ENCODE results near the gene ZBTB43. TPM values are rescaled to one million over a fixed set of nuclear protein-coding genes. Genes with fewer than 3 reads are reported as not detected.

Gene ZBTB43
- total RNA-seq, 1 experiment from 2014 or later, result 15.4 TPM

DNA sequence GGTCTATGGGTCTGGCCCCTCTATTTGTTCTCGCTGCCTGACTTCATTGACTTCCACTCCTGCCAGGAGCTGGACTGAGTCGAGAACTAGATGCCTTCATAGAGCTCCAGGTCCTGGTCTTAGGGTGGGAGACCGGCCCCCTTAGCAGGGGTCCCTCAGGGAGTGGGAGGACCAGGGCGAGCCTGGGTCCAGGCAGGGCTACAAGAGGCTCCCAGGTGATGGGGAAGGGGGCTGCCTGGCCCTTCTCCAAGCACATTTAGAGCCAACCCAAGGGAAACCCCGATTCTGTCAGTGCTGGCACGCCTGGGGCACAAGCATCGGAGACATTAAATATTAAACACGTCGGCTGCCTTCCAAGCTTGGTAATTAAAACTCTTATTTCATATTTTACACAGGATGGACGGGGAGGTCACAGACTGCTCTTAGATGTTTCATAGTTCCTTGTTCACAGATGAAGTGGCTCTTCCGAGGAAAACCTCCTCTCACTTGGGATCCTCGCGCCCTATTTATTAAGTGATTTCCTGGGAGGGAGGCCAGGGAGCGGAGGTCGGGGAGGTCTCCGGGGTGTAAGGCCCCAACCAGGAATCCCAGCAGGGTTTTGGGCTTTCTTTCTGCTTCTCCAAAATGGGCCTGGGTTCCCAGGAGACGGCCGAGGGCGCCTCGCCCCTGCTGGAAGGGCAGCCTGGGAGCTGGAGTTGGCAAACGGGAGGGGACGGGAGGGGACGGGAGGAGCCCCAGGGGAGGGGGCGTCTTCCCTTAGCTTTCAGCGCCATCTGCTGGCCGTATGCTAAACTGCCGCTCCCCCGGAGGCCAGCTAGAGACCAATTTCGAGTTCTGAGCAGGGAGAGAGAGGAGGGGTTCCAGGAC is 23.4 kb upstream of the ZBTB43 start:
- Histone ChIP-seq H3K9me2 (ENCODE audit: insufficient read depth) (no peaks in the 10 kb centered on the region), H3K9me3 (ENCODE audit: control insufficient read depth in 1 of 2, insufficient read depth in 1 of 2, low read depth in 1 of 2, low read length in 2 of 2) (no peaks in the 10 kb centered on the region), H3K79me2 (ENCODE audit: insufficient read depth, low read length) (no peaks in the 10 kb centered on the region), H3K4me2 (ENCODE audit: low read length) (peak overlapping the region; percentile 57), H3K4me1 (ENCODE audit: control insufficient read depth in 1 of 2, insufficient read depth in 2 of 2, low read length in 2 of 2) (peaks cover 0 to 9% of the 10 kb centered on the region in 2 experiments; a peak in 2 of 4 replicates), H3K27ac (ENCODE audit: low read depth, low read length) (no peak overlapping the region), H3K9ac (ENCODE audit: low read length) (no peak overlapping the region), H2AFZ (ENCODE audit: low read depth, low read length, poor library complexity, severe bottlenecking) (peak overlapping the region; percentile 79), H3K36me3 (ENCODE audit: control insufficient read depth in 1 of 2, insufficient read depth in 2 of 2, low read length in 2 of 2) (no peaks in the 10 kb centered on the region), H4K20me1 (ENCODE audit: insufficient read depth) (no peaks in the 10 kb centered on the region), H3K27me3 (ENCODE audit: insufficient read depth, low read length) (no peaks in the 10 kb centered on the region), H3K4me3 (replicated peaks in 1 of 2; ENCODE audit: low read depth in 1 of 2, low read length in 2 of 2) (no peak overlapping the region)
- TF ChIP-seq, protein P1, sequence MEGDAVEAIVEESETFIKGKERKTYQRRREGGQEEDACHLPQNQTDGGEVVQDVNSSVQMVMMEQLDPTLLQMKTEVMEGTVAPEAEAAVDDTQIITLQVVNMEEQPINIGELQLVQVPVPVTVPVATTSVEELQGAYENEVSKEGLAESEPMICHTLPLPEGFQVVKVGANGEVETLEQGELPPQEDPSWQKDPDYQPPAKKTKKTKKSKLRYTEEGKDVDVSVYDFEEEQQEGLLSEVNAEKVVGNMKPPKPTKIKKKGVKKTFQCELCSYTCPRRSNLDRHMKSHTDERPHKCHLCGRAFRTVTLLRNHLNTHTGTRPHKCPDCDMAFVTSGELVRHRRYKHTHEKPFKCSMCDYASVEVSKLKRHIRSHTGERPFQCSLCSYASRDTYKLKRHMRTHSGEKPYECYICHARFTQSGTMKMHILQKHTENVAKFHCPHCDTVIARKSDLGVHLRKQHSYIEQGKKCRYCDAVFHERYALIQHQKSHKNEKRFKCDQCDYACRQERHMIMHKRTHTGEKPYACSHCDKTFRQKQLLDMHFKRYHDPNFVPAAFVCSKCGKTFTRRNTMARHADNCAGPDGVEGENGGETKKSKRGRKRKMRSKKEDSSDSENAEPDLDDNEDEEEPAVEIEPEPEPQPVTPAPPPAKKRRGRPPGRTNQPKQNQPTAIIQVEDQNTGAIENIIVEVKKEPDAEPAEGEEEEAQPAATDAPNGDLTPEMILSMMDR (IDR thresholded peaks at IDR 0.05 in 2 of 3, conservative IDR thresholded peaks at IDR 0.05 in 1 of 3; ENCODE audit: borderline replicate concordance in 1 of 3, insufficient read depth in 1 of 3, low read depth in 2 of 3, low read length in 2 of 3), result peak; percentile 90 to 94 (median 91)
- TF ChIP-seq CBX3 (IDR thresholded peaks at IDR 0.05; ENCODE audit: low read depth), result no peak
- TF ChIP-seq EGR1 (IDR thresholded peaks at IDR 0.05; ENCODE audit: low read depth), result no peak
- TF ChIP-seq RAD21 (IDR thresholded peaks at IDR 0.05; ENCODE audit: low read depth), result peak; percentile 96
- no peak for TF ChIP-seq YY1 (IDR thresholded peaks at IDR 0.05; ENCODE audit: extremely low read depth, insufficient replicate concordance, low read depth, low read length)
- no peak for TF ChIP-seq SP1 (IDR thresholded peaks at IDR 0.05; ENCODE audit: low read depth)
- CTCF ChIA-PET, result interaction anchor here (0.6 to 9.3 kb wide), 31 partner anchors 8 to 383 kb away, joined by 3 to 340 read pairs (median 4); partner anchors contain the start of gene LMX1B
- no TSS peak for BruUV-seq (replicated peaks)
- DNase-seq (ENCODE audit: low read depth, low spot score) (peak; percentile 68), ATAC-seq (peak; percentile 90)
- POLR2A ChIA-PET, result interaction anchor here (1.1 kb wide), 2 partner anchors 75 to 268 kb away, joined by 3 to 11 read pairs; no protein-coding TSS in a partner anchor
- intact Hi-C loops (cut with micrococcal nuclease), result loop anchor here (1.0 to 5.0 kb wide), 3 partner anchors 76 to 282 kb away; no protein-coding TSS in a partner anchor
- RAD21 ChIA-PET (ENCODE audit: low non-redundant PET in 1 of 2, low total read pairs in 2 of 2, uncharacterized antibody in 2 of 2, unreplicated experiment in 2 of 2), result interaction anchor here (0.6 to 3.0 kb wide), 13 partner anchors 10 to 282 kb away, joined by 3 to 43 read pairs (median 3); no protein-coding TSS in a partner anchor

Measured in HCT116 (cell line).